ENCODE data around the gene SCFD1.

GRCh38 chr14:30738978-30739377 is 116.9 kb downstream of the SCFD1 start:
- no peak for TF ChIP-seq CTCF (conservative IDR thresholded peaks at IDR 0.05)
- no peak for TF ChIP-seq EZH2 (IDR thresholded peaks at IDR 0.05; ENCODE audit: low read depth)
